Endothelial cell of umbilical vein (primary cell): ENCODE data around the gene SMAD5. TPM values are rescaled to one million over a fixed set of nuclear protein-coding genes. Genes with fewer than 3 reads are reported as not detected.

Experiments
- BruUV-seq: library from RNA; stranded (reverse); fragments of 400-500 nt; replicated peaks from 2 replicates; lab custom pipeline; 2021; lab: Mats Ljungman, UMichigan
- CTCF ChIA-PET: fragments of 300-600, 350-600 bp; sonication (Branson Sonifier 250); formaldehyde crosslinking; loops from one replicate; lab custom pipeline; 2021; ENCODE audit warnings: antibody characterized with exemption, inconsistent platforms; lab: Charles Lee
- POLR2A ChIA-PET: fragments of 300-600, 350-600 bp; sonication (Branson Sonifier 250); formaldehyde crosslinking; loops from one replicate; lab custom pipeline; 2021; ENCODE audit warnings: antibody characterized with exemption, inconsistent platforms; lab: Charles Lee
- DNase-seq: peaks from one replicate; pipeline ENCODE4 v3.0.0-alpha.2; 2011; ENCODE audit warnings: low read depth, low spot score
- FAIRE-seq: peaks from 2 replicates; lab custom pipeline; 2011; peaks lifted over from hg19 to GRCh38; lab: Jason Lieb, UNC
- H2AFZ ChIP-seq: 2 replicates; pipeline ENCODE4 v1.6.0; 2012; ENCODE audit warnings: low read depth, low read length, control low read depth, inconsistent platforms
- H3K27ac ChIP-seq: 2 replicates; pipeline ENCODE4 v1.5.1; 2011; ENCODE audit warnings: low read depth, mild to moderate bottlenecking, control low read depth, low read length, moderate library complexity; ENCODE audit not compliant: insufficient read depth
- H3K27me3 ChIP-seq, 2 experiments: 2 replicates each; pipeline versions ENCODE4 v1.6.0 to v1.6.1; 2011; ENCODE audit warnings: low read length in 2 of 2, mixed read lengths in 1 of 2; ENCODE audit not compliant: control insufficient read depth in 2 of 2, insufficient read depth in 2 of 2
- H3K36me3 ChIP-seq, 2 experiments: 2 replicates in 1 of 2; 3 replicates in 1 of 2; pipeline ENCODE4 v1.5.1; 2011; ENCODE audit warnings: low read length in 2 of 2, mild to moderate bottlenecking in 1 of 2, moderate library complexity in 1 of 2; ENCODE audit not compliant: control insufficient read depth in 2 of 2, insufficient read depth in 2 of 2; ENCODE audit errors: extremely low read depth in 1 of 2
- H3K4me1 ChIP-seq: 3 replicates; pipeline ENCODE4 v1.5.1; 2011; ENCODE audit warnings: mild to moderate bottlenecking, low read length; ENCODE audit not compliant: control insufficient read depth, insufficient read depth; ENCODE audit errors: extremely low read depth
- H3K4me2 ChIP-seq: 2 replicates; pipeline ENCODE4 v1.6.1; 2011; ENCODE audit warnings: low read length, control low read depth, mixed read lengths; ENCODE audit not compliant: insufficient read depth
- H3K4me3 ChIP-seq, 3 experiments: fragments of 200-600 bp in 1 of 3; sonication (generic), shearing (Covaris generic) in 1 of 3; replicated peaks in 1 of 3; 2 replicates each; pipeline ENCODE4 v1.5.1; 2011 to 2016; ENCODE audit warnings: control low read depth in 3 of 3, low read length in 3 of 3, mild to moderate bottlenecking in 2 of 3, inconsistent platforms in 1 of 3, low read depth in 1 of 3, moderate library complexity in 1 of 3; ENCODE audit not compliant: insufficient read depth in 1 of 3
- H3K79me2 ChIP-seq: 2 replicates; pipeline ENCODE4 v1.6.0; 2012; ENCODE audit warnings: low read length, inconsistent platforms; ENCODE audit not compliant: control insufficient read depth, insufficient read depth
- H3K9ac ChIP-seq: replicated peaks from 2 replicates; pipeline ENCODE3; 2011; ENCODE audit warnings: low read length, control low read depth; ENCODE audit not compliant: insufficient read depth; ENCODE audit errors: extremely low read depth
- H3K9me1 ChIP-seq: replicated peaks from 3 replicates; pipeline ENCODE4 v1.6.0; 2011; ENCODE audit warnings: mild to moderate bottlenecking, low read length; ENCODE audit not compliant: control insufficient read depth, insufficient read depth; ENCODE audit errors: extremely low read depth
- H3K9me3 ChIP-seq: replicated peaks from 2 replicates; pipeline ENCODE4 v1.5.1; 2012; ENCODE audit warnings: low read length, inconsistent platforms; ENCODE audit not compliant: control insufficient read depth, insufficient read depth
- H4K20me1 ChIP-seq: replicated peaks from 2 replicates; pipeline ENCODE3; 2011; ENCODE audit warnings: mild to moderate bottlenecking, low read length; ENCODE audit not compliant: control insufficient read depth, insufficient read depth; ENCODE audit errors: extremely low read depth
- CTCF ChIP-seq, 2 donors: IDR thresholded peaks; 1 replicate in 1 of 2; 2 replicates in 1 of 2; pipeline ENCODE4 v1.5.1; 2011; ENCODE audit warnings: low read length in 2 of 2, mild to moderate bottlenecking in 2 of 2, moderate library complexity in 2 of 2, control low read depth in 1 of 2, inconsistent platforms in 1 of 2, low read depth in 1 of 2; ENCODE audit not compliant: insufficient read depth in 1 of 2; ENCODE audit errors: extremely low read depth in 1 of 2
- FOS ChIP-seq: IDR thresholded peaks from 2 replicates; pipeline ENCODE4 v1.6.1; 2011; ENCODE audit warnings: mild to moderate bottlenecking, low read length, moderate library complexity, borderline replicate concordance; ENCODE audit not compliant: insufficient read depth
- GATA2 ChIP-seq: IDR thresholded peaks from 2 replicates; pipeline ENCODE4 v1.7.0; 2011; ENCODE audit warnings: low read depth, mild to moderate bottlenecking, moderate library complexity, mixed read lengths, low read length; ENCODE audit not compliant: insufficient read length, insufficient read depth
- JUN ChIP-seq: IDR thresholded peaks from 2 replicates; pipeline ENCODE4 v1.6.1; 2011; ENCODE audit warnings: borderline replicate concordance, low read depth; ENCODE audit not compliant: insufficient read length, insufficient read depth
- MYC ChIP-seq: IDR thresholded peaks from one replicate; pipeline ENCODE4 v1.6.1; 2011; ENCODE audit warnings: mild to moderate bottlenecking, low read depth, low read length
- POLR2A ChIP-seq: IDR thresholded peaks from 2 replicates; pipeline ENCODE4 v1.6.1; 2012; ENCODE audit warnings: low read depth, mild to moderate bottlenecking, control low read depth, low read length
- POLR2AphosphoS5 ChIP-seq: IDR thresholded peaks from 2 replicates; pipeline ENCODE4 v1.6.1; 2012; ENCODE audit warnings: low read depth, mild to moderate bottlenecking, control low read depth, low read length, moderate library complexity; ENCODE audit not compliant: insufficient read depth
- dilution Hi-C: fragments of 300-500 bp; cut with MboI; formaldehyde crosslinking; loops from one replicate; pipeline ENCODE4 v1.15.0; 2019; ENCODE audit warnings: low sequenced_read_pairs; ENCODE audit not compliant: extremely low pct_ligation_motif_present
- intact Hi-C: fragments of 100-400 bp; cut with micrococcal nuclease; formaldehyde crosslinking; loops from one replicate; pipeline ENCODE4 v1.10.0; 2022
- polyA plus RNA-seq, 4 experiments: library from polyadenylated mRNA; depleted of rRNA in 3 of 4; stranded (reverse) in 3 of 4; unstranded in 1 of 4; fragments of >200 nt; gene quantifications; 2 replicates each; pipeline versions ENCODE4 v1.2.1 to v1.2.3, GENCODE V29; 2011 to 2012; ENCODE audit warnings: missing spikeins in 1 of 4
- total RNA-seq: library from RNA; stranded (reverse); gene quantifications from 2 replicates; pipeline ENCODE4 v1.2.3, GENCODE V29; 2021
- TF ChIP-seq, protein P1 (sequence below): IDR thresholded peaks from 2 replicates; pipeline ENCODE4 v1.6.1; 2011; ENCODE audit not compliant: insufficient read depth, insufficient read length

Gene SMAD5
- total and polyA plus RNA-seq, 2 donors (not counting 3 experiments of a cell fraction or from before 2014, with no cell fraction given): 26.0 to 66.0 TPM

- no peaks in the 10 kb centered on the region for H3K79me2 ChIP-seq
- no peak overlapping the region for H3K4me3 ChIP-seq
- FAIRE-seq: no peak
- no peaks in the 10 kb centered on the region for H3K9me1 ChIP-seq
- POLR2A ChIA-PET: no interaction called here
- dilution Hi-C loops (no loop called here), intact Hi-C loops (no loop called here)
- H2AFZ ChIP-seq: no peak overlapping the region
- no peaks in the 10 kb centered on the region for H3K9me3 ChIP-seq
- TF ChIP-seq GATA2 (no peak), JUN (no peak), POLR2A (no peak), CTCF (IDR thresholded peaks at IDR 0.05; ENCODE audit: extremely low read depth in 1 of 2, insufficient read depth in 1 of 2, low read depth in 1 of 2, low read length in 2 of 2) (no peak), FOS (no peak), POLR2AphosphoS5 (no peak), MYC (no peak)
- TF ChIP-seq, protein P1, sequence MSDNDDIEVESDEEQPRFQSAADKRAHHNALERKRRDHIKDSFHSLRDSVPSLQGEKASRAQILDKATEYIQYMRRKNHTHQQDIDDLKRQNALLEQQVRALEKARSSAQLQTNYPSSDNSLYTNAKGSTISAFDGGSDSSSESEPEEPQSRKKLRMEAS: no peak
- no TSS peak for BruUV-seq
- H3K9ac ChIP-seq: no peak overlapping the region
- H4K20me1 ChIP-seq: no peaks in the 10 kb centered on the region
- peaks cover 10% of the 10 kb centered on the region for H3K4me1 ChIP-seq
- CTCF ChIA-PET: interaction anchor here (1.0 to 1.5 kb wide), 4 partner anchors 10 to 142 kb away, joined by 3 to 5 read pairs (median 4); no protein-coding TSS in a partner anchor
- H3K36me3 ChIP-seq: no peaks in the 10 kb centered on the region
- no peak overlapping the region for H3K4me2 ChIP-seq
- DNase-seq: no peak
- H3K27ac ChIP-seq: no peak overlapping the region
- H3K27me3 ChIP-seq: peaks cover 5 to 9% of the 10 kb centered on the region in 2 experiments
These were observed 45.7 kb upstream of the SMAD5 start for GRCh38 chr5:136086783-136087566.
